HCT116 (cell line): ENCODE results near the gene SLC7A11. TPM values are rescaled to one million over a fixed set of nuclear protein-coding genes. Genes with fewer than 3 reads are reported as not detected.

Experiments
- ATAC-seq: fragments of 200-7000 bp; cut with Tn5 transposase; 2 replicates; pipeline ENCODE4 v1.9.1; 2020; ENCODE audit warnings: mild to moderate bottlenecking, moderate library complexity
- BruUV-seq: library from RNA; stranded (reverse); fragments of 400-500 nt; replicated peaks from 2 replicates; lab custom pipeline; 2021; lab: Mats Ljungman, UMichigan
- CTCF ChIA-PET: fragments of 300-600 bp; sonication (Branson Sonifier 250); formaldehyde crosslinking; loops from one replicate; lab custom pipeline; 2021; ENCODE audit warnings: antibody characterized with exemption; lab: Charles Lee
- POLR2A ChIA-PET: fragments of 300-600, 350-600 bp; sonication (Branson Sonifier 250); formaldehyde crosslinking; loops from one replicate; lab custom pipeline; 2021; ENCODE audit warnings: antibody characterized with exemption; lab: Charles Lee
- RAD21 ChIA-PET, 2 experiments: fragments of 300-600 bp; sonication (Branson Sonifier 250); formaldehyde crosslinking; loops; one replicate each; lab custom pipeline; 2023; ENCODE audit warnings: low total read pairs in 2 of 2; ENCODE audit not compliant: uncharacterized antibody in 2 of 2, unreplicated experiment in 2 of 2, low non-redundant PET in 1 of 2; lab: Charles Lee
- DNase-seq: peaks from one replicate; pipeline ENCODE4 v3.0.0-alpha.2; 2010; ENCODE audit warnings: low read depth, low spot score
- H2AFZ ChIP-seq: fragments of 200-600 bp; shearing (Covaris generic), sonication (generic); 2 replicates; pipeline ENCODE4 v1.6.1; 2017; ENCODE audit warnings: low read depth, mixed run types, mixed read lengths, antibody characterized with exemption, low read length; ENCODE audit not compliant: poor library complexity, severe bottlenecking
- H3K27ac ChIP-seq: 2 replicates; pipeline ENCODE4 v1.5.1; 2012; ENCODE audit warnings: low read depth, low read length
- H3K27me3 ChIP-seq: fragments of 200-600 bp; sonication (generic); 2 replicates; pipeline ENCODE4 v1.6.1; 2016; ENCODE audit warnings: mixed run types, low read length, mixed read lengths; ENCODE audit not compliant: insufficient read depth
- H3K36me3 ChIP-seq, 2 experiments: fragments of 200-500 bp in 1 of 2; fragments of 200-600 bp in 1 of 2; sonication (Bioruptor generic) in 1 of 2; sonication (generic) in 1 of 2; 2 replicates each; pipeline versions ENCODE4 v1.5.1 to v1.6.1; 2014 to 2016; ENCODE audit warnings: low read length in 2 of 2, inconsistent platforms in 1 of 2, mixed read lengths in 1 of 2, mixed run types in 1 of 2; ENCODE audit not compliant: insufficient read depth in 2 of 2, control insufficient read depth in 1 of 2
- H3K4me1 ChIP-seq, 2 experiments: fragments of 200-600 bp in 1 of 2; sonication (generic) in 1 of 2; 2 replicates each; pipeline versions ENCODE4 v1.5.1 to v1.6.1; 2012 to 2017; ENCODE audit warnings: low read length in 2 of 2, inconsistent platforms in 1 of 2, mild to moderate bottlenecking in 1 of 2, mixed read lengths in 1 of 2, mixed run types in 1 of 2, moderate library complexity in 1 of 2; ENCODE audit not compliant: insufficient read depth in 2 of 2, control insufficient read depth in 1 of 2
- H3K4me2 ChIP-seq: fragments of 200-600 bp; sonication (generic); 2 replicates; pipeline ENCODE4 v1.6.1; 2017; ENCODE audit warnings: mixed run types, low read length, mixed read lengths
- H3K4me3 ChIP-seq, 2 experiments: fragments of 200-600 bp in 1 of 2; sonication (generic) in 1 of 2; replicated peaks in 1 of 2; 2 replicates each; pipeline ENCODE4 v1.5.1; 2011 to 2016; ENCODE audit warnings: low read length in 2 of 2, control low read depth in 1 of 2, low read depth in 1 of 2, mild to moderate bottlenecking in 1 of 2, mixed read lengths in 1 of 2, mixed run types in 1 of 2
- H3K79me2 ChIP-seq: fragments of 200-600 bp; sonication (generic); 2 replicates; pipeline ENCODE4 v1.6.1; 2017; ENCODE audit warnings: mild to moderate bottlenecking, mixed run types, low read length, moderate library complexity, mixed read lengths; ENCODE audit not compliant: insufficient read depth
- H3K9ac ChIP-seq: fragments of 200-600 bp; sonication (generic); 2 replicates; pipeline ENCODE4 v1.6.1; 2016; ENCODE audit warnings: low read length, mixed read lengths
- H3K9me2 ChIP-seq: fragments of 200-600 bp; sonication (generic), shearing (Covaris generic); 2 replicates; pipeline ENCODE4 v1.6.1; 2017; ENCODE audit warnings: mixed run types, mild to moderate bottlenecking, moderate library complexity; ENCODE audit not compliant: insufficient read depth
- H3K9me3 ChIP-seq, 2 experiments: fragments of 200-500 bp in 1 of 2; fragments of 200-600 bp in 1 of 2; sonication (Bioruptor generic) in 1 of 2; sonication (generic) in 1 of 2; 2 replicates each; pipeline ENCODE4 v1.6.1; 2014 to 2017; ENCODE audit warnings: low read length in 2 of 2, mixed read lengths in 2 of 2, inconsistent platforms in 1 of 2, low read depth in 1 of 2, mild to moderate bottlenecking in 1 of 2, mixed run types in 1 of 2, moderate library complexity in 1 of 2; ENCODE audit not compliant: control insufficient read depth in 1 of 2, insufficient read depth in 1 of 2
- H4K20me1 ChIP-seq: fragments of 200-600 bp; sonication (generic), shearing (Covaris generic); 2 replicates; pipeline ENCODE4 v1.6.1; 2017; ENCODE audit warnings: mixed run types, mild to moderate bottlenecking, moderate library complexity; ENCODE audit not compliant: insufficient read depth
- CBX3 ChIP-seq: IDR thresholded peaks from 2 replicates; pipeline ENCODE4 v1.6.1; 2012; ENCODE audit warnings: low read depth
- EGR1 ChIP-seq: IDR thresholded peaks from 2 replicates; pipeline ENCODE4 v1.6.1; 2012; ENCODE audit warnings: low read depth
- EZH2 ChIP-seq: fragments of 200-600 bp; sonication (generic); IDR thresholded peaks from 2 replicates; pipeline ENCODE4 v1.6.1; 2017; ENCODE audit warnings: antibody characterized with exemption, mixed run types
- JUND ChIP-seq: IDR thresholded peaks from 2 replicates; pipeline ENCODE4 v1.6.1; 2012
- POLR2A ChIP-seq: IDR thresholded peaks from 2 replicates; pipeline ENCODE4 v1.7.0; 2011; ENCODE audit warnings: borderline replicate concordance; ENCODE audit not compliant: insufficient read depth, insufficient read length; ENCODE audit errors: extremely low read depth
- POLR2AphosphoS5 ChIP-seq: IDR thresholded peaks from 2 replicates; pipeline ENCODE4 v1.6.1; 2011; ENCODE audit warnings: mild to moderate bottlenecking, low read depth, low read length, moderate library complexity
- SIN3A ChIP-seq: IDR thresholded peaks from 2 replicates; pipeline ENCODE4 v1.6.1; 2012; ENCODE audit warnings: low read depth
- SP1 ChIP-seq: IDR thresholded peaks from 2 replicates; pipeline ENCODE4 v1.6.1; 2012; ENCODE audit warnings: low read depth
- SRF ChIP-seq: IDR thresholded peaks from 2 replicates; pipeline ENCODE4 v1.6.1; 2012; ENCODE audit warnings: low read depth
- TCF7L2 ChIP-seq: IDR thresholded peaks from 2 replicates; pipeline ENCODE4 v1.7.0; 2011; ENCODE audit warnings: borderline replicate concordance, inconsistent platforms; ENCODE audit not compliant: insufficient read depth, insufficient read length; ENCODE audit errors: extremely low read depth
- YY1 ChIP-seq: IDR thresholded peaks from 2 replicates; pipeline ENCODE4 v1.6.1; 2011; ENCODE audit warnings: low read length, low read depth, moderate library complexity, mild to moderate bottlenecking; ENCODE audit not compliant: insufficient replicate concordance; ENCODE audit errors: extremely low read depth
- ZFX ChIP-seq: fragments of 450-650 bp; IDR thresholded peaks from 2 replicates; pipeline ENCODE4 v1.6.1; 2017
- ZNF274 ChIP-seq: fragments of 200-500 bp; sonication (Bioruptor generic); IDR thresholded peaks from 2 replicates; pipeline ENCODE4 v1.6.1; 2014; ENCODE audit warnings: mild to moderate bottlenecking, low read depth, low read length, inconsistent platforms
- intact Hi-C: fragments of 100-400 bp; cut with micrococcal nuclease; formaldehyde crosslinking; loops from 2 replicates; pipeline ENCODE4 v1.10.0; 2022
- total RNA-seq: library from RNA; stranded (reverse); gene quantifications from one replicate; pipeline ENCODE4 v1.2.1, GENCODE V29; 2021; ENCODE audit not compliant: unreplicated experiment
- TF ChIP-seq, protein P1 (sequence below): IDR thresholded peaks from 2 replicates; pipeline ENCODE4 v1.6.1; 2012
- TF ChIP-seq, protein P2 (sequence below): IDR thresholded peaks from 2 replicates; pipeline ENCODE4 v1.6.1; 2012
- TF ChIP-seq, protein P3 (sequence below): IDR thresholded peaks from 2 replicates; pipeline ENCODE4 v1.6.1; 2012; ENCODE audit warnings: low read depth
- TF ChIP-seq, protein P4 (sequence below): IDR thresholded peaks from 2 replicates; pipeline ENCODE4 v1.6.1; 2011; ENCODE audit warnings: mild to moderate bottlenecking, low read length, moderate library complexity; ENCODE audit not compliant: insufficient replicate concordance; ENCODE audit errors: extremely low read depth

SLC7A11 gene
- total RNA-seq, 1 experiment from 2014 or later: 45.8 TPM

DNA sequence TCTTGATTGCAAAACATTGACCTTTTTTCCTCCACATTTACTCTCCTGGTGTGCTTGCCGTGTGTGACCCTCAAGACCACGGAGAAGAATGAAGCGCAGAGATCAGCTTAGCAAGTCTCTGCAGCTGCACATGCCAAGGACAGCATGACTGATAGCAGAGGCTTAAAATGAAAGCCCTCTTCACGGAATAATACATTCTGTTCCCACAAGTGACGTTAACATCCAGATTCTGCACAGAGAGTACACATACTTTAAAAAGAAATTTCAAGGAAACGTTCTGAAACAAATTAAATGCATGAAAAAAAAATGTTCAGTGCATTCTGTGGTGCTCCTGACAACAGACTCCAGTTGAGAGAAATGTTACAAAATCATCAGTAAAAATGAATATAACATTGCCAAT lies 60.9 kb downstream of the SLC7A11 start:
- DNase-seq (no peak), ATAC-seq (no peak)
- TF ChIP-seq, protein P1, sequence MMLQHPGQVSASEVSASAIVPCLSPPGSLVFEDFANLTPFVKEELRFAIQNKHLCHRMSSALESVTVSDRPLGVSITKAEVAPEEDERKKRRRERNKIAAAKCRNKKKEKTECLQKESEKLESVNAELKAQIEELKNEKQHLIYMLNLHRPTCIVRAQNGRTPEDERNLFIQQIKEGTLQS: no peak
- TF ChIP-seq EGR1 (no peak), YY1 (no peak), EZH2 (no peak), TCF7L2 (no peak), ZFX (no peak), SRF (no peak), ZNF274 (no peak), SP1 (no peak), CBX3 (no peak), SIN3A (no peak), JUND (no peak), POLR2A (no peak), POLR2AphosphoS5 (no peak)
- TF ChIP-seq, protein P2, sequence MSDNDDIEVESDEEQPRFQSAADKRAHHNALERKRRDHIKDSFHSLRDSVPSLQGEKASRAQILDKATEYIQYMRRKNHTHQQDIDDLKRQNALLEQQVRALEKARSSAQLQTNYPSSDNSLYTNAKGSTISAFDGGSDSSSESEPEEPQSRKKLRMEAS: no peak
- TF ChIP-seq, protein P3, sequence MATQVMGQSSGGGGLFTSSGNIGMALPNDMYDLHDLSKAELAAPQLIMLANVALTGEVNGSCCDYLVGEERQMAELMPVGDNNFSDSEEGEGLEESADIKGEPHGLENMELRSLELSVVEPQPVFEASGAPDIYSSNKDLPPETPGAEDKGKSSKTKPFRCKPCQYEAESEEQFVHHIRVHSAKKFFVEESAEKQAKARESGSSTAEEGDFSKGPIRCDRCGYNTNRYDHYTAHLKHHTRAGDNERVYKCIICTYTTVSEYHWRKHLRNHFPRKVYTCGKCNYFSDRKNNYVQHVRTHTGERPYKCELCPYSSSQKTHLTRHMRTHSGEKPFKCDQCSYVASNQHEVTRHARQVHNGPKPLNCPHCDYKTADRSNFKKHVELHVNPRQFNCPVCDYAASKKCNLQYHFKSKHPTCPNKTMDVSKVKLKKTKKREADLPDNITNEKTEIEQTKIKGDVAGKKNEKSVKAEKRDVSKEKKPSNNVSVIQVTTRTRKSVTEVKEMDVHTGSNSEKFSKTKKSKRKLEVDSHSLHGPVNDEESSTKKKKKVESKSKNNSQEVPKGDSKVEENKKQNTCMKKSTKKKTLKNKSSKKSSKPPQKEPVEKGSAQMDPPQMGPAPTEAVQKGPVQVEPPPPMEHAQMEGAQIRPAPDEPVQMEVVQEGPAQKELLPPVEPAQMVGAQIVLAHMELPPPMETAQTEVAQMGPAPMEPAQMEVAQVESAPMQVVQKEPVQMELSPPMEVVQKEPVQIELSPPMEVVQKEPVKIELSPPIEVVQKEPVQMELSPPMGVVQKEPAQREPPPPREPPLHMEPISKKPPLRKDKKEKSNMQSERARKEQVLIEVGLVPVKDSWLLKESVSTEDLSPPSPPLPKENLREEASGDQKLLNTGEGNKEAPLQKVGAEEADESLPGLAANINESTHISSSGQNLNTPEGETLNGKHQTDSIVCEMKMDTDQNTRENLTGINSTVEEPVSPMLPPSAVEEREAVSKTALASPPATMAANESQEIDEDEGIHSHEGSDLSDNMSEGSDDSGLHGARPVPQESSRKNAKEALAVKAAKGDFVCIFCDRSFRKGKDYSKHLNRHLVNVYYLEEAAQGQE: no peak
- TF ChIP-seq, protein P4, sequence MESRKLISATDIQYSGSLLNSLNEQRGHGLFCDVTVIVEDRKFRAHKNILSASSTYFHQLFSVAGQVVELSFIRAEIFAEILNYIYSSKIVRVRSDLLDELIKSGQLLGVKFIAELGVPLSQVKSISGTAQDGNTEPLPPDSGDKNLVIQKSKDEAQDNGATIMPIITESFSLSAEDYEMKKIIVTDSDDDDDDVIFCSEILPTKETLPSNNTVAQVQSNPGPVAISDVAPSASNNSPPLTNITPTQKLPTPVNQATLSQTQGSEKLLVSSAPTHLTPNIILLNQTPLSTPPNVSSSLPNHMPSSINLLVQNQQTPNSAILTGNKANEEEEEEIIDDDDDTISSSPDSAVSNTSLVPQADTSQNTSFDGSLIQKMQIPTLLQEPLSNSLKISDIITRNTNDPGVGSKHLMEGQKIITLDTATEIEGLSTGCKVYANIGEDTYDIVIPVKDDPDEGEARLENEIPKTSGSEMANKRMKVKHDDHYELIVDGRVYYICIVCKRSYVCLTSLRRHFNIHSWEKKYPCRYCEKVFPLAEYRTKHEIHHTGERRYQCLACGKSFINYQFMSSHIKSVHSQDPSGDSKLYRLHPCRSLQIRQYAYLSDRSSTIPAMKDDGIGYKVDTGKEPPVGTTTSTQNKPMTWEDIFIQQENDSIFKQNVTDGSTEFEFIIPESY: no peak
- no peak overlapping the region for H2AFZ ChIP-seq
- H4K20me1 ChIP-seq: no peaks in the 10 kb centered on the region
- ChIA-PET CTCF (interaction anchor here (1.2 kb wide), 1 partner anchor 14 kb away, joined by 3 read pairs; no protein-coding TSS in a partner anchor), RAD21 (no interaction called here), POLR2A (no interaction called here)
- BruUV-seq: no TSS peak
- no peaks in the 10 kb centered on the region for H3K36me3 ChIP-seq
- H3K9ac ChIP-seq: no peak overlapping the region
- H3K27ac ChIP-seq: no peak overlapping the region
- no peaks in the 10 kb centered on the region for H3K4me1 ChIP-seq
- H3K4me2 ChIP-seq: no peak overlapping the region
- H3K9me2 ChIP-seq: no peaks in the 10 kb centered on the region
- H3K79me2 ChIP-seq: no peaks in the 10 kb centered on the region
- intact Hi-C loops: loop anchor here (10.0 kb wide), 1 partner anchor 394 kb away; no protein-coding TSS in a partner anchor
- no peak overlapping the region for H3K4me3 ChIP-seq
- no peaks in the 10 kb centered on the region for H3K27me3 ChIP-seq
- no peaks in the 10 kb centered on the region for H3K9me3 ChIP-seq
